Gastroesophageal sphincter (tissue), 3 donors: Measurements from ENCODE around the gene CHKB.

Experiments
- EP300 ChIP-seq: sonication (generic); formaldehyde crosslinking; IDR thresholded peaks from one replicate; pipeline ENCODE4 v1.6.1; 2017; ENCODE audit warnings: antibody characterized with exemption, mild to moderate bottlenecking
- POLR2A ChIP-seq, 2 donors: fragments of 450-650 bp; IDR thresholded peaks; one replicate each; pipeline ENCODE4 v1.6.1; 2017; ENCODE audit warnings: antibody characterized with exemption in 2 of 2, mild to moderate bottlenecking in 2 of 2, moderate library complexity in 1 of 2
- POLR2AphosphoS5 ChIP-seq: sonication (generic); formaldehyde crosslinking; IDR thresholded peaks from one replicate; pipeline ENCODE4 v1.6.1; 2017; ENCODE audit warnings: antibody characterized with exemption
- TF ChIP-seq, protein P1 (sequence below), 4 experiments: fragments of 200-600 bp in 2 of 4; fragments of 450-650 bp in 2 of 4; sonication (generic) in 1 of 4; IDR thresholded peaks; one replicate each; pipeline ENCODE4 v1.5.1; 2017 to 2019; ENCODE audit warnings: antibody characterized with exemption in 4 of 4, mild to moderate bottlenecking in 2 of 4, moderate library complexity in 2 of 4

GRCh38 chr22:50625131-50625567 lies 42.5 kb upstream of the CHKB start:
- TF ChIP-seq, protein P1, sequence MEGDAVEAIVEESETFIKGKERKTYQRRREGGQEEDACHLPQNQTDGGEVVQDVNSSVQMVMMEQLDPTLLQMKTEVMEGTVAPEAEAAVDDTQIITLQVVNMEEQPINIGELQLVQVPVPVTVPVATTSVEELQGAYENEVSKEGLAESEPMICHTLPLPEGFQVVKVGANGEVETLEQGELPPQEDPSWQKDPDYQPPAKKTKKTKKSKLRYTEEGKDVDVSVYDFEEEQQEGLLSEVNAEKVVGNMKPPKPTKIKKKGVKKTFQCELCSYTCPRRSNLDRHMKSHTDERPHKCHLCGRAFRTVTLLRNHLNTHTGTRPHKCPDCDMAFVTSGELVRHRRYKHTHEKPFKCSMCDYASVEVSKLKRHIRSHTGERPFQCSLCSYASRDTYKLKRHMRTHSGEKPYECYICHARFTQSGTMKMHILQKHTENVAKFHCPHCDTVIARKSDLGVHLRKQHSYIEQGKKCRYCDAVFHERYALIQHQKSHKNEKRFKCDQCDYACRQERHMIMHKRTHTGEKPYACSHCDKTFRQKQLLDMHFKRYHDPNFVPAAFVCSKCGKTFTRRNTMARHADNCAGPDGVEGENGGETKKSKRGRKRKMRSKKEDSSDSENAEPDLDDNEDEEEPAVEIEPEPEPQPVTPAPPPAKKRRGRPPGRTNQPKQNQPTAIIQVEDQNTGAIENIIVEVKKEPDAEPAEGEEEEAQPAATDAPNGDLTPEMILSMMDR (IDR thresholded peaks at IDR 0.05), result no peak
- TF ChIP-seq POLR2A (IDR thresholded peaks at IDR 0.05) (no peak), POLR2AphosphoS5 (no peak), EP300 (no peak)
